Tibial artery (tissue), 4 donors: ENCODE measurements around the gene LRP1B.
"Not testable (repeated sequence)": the region's sequence is repeated elsewhere in the genome, so short reads cannot be mapped to it uniquely, and the experiment has no call there.

Source experiments
- DNase-seq, 2 donors: peaks; one replicate each; pipeline ENCODE4 v3.0.0-alpha.2; 2019
- H3K27ac ChIP-seq, 2 donors: fragments of 200-600 bp; sonication (generic) in 1 of 2; 1 replicate in 1 of 2; 2 replicates in 1 of 2; pipeline ENCODE4 v1.5.1; 2018 to 2019; ENCODE audit warnings: mild to moderate bottlenecking in 1 of 2
- H3K27me3 ChIP-seq, 2 donors: fragments of 200-600 bp; sonication (generic) in 1 of 2; one replicate each; pipeline versions ENCODE4 v1.5.1 to v1.6.0; 2016 to 2019
- H3K36me3 ChIP-seq, 3 donors: fragments of 200-600 bp; sonication (generic) in 2 of 3; one replicate each; pipeline ENCODE4 v1.5.1; 2016 to 2019; ENCODE audit warnings: mild to moderate bottlenecking in 2 of 3
- H3K4me1 ChIP-seq, 4 donors: fragments of 200-600 bp; sonication (generic) in 2 of 4; 1 replicate in 3 of 4; 2 replicates in 1 of 4; pipeline ENCODE4 v1.5.1; 2016 to 2019
- H3K4me3 ChIP-seq, 2 donors: fragments of 200-600 bp; sonication (generic) in 1 of 2; 1 replicate in 1 of 2; 2 replicates in 1 of 2; pipeline ENCODE4 v1.5.1; 2018 to 2019; ENCODE audit warnings: mild to moderate bottlenecking in 2 of 2
- H3K9me3 ChIP-seq, 3 donors: fragments of 200-600 bp; sonication (generic) in 1 of 3; one replicate each; pipeline ENCODE4 v1.5.1; 2016 to 2019
- CTCF ChIP-seq, 2 experiments: fragments of 200-600 bp in 1 of 2; fragments of 450-650 bp in 1 of 2; IDR thresholded peaks; one replicate each; pipeline ENCODE4 v1.5.1; 2017 to 2019; ENCODE audit warnings: antibody characterized with exemption in 2 of 2, mild to moderate bottlenecking in 1 of 2, moderate library complexity in 1 of 2
- intact Hi-C: fragments of 100-400 bp; cut with DNase I; formaldehyde crosslinking; loops from one replicate; pipeline ENCODE4 v1.15.0; 2023; ENCODE audit warnings: low total_unique reads

LRP1B gene

GRCh38 chr2:142095647-142096046 is 35.2 kb downstream of the LRP1B start:
- Histone ChIP-seq H3K9me3 (no peaks in the 10 kb centered on the region), H3K27me3 (no peaks in the 10 kb centered on the region), H3K27ac (no peak overlapping the region), H3K36me3 (no peaks in the 10 kb centered on the region), H3K4me3 (no peak overlapping the region), H3K4me1 (no peaks in the 10 kb centered on the region)
- intact Hi-C loops, result no loop called here
- no peak for TF ChIP-seq CTCF (IDR thresholded peaks at IDR 0.05)
- no peak for DNase-seq

GRCh38 chr2:142094233-142094632 is 36.6 kb downstream of the LRP1B start:
- TF ChIP-seq CTCF (IDR thresholded peaks at IDR 0.05), result no peak
- Histone ChIP-seq H3K27ac (no peak overlapping the region), H3K4me3 (no peak overlapping the region), H3K36me3 (no peaks in the 10 kb centered on the region), H3K27me3 (no peaks in the 10 kb centered on the region), H3K9me3 (no peaks in the 10 kb centered on the region), H3K4me1 (no peaks in the 10 kb centered on the region)
- intact Hi-C loops, result no loop called here
- no peak for DNase-seq

- intact Hi-C loops, result no loop called here
- no peak for TF ChIP-seq CTCF (IDR thresholded peaks at IDR 0.05)
Observed at GRCh38 chr2:142088058-142088568, 42.7 kb downstream of the LRP1B start.

GRCh38 chr2:142087585-142087984 is 43.2 kb downstream of the LRP1B start:
- H3K27ac ChIP-seq, H3K4me1 ChIP-seq, DNase-seq, H3K36me3 ChIP-seq, H3K9me3 ChIP-seq, H3K27me3 ChIP-seq, H3K4me3 ChIP-seq, intact Hi-C loops: not testable (repeated sequence)

More at GRCh38 chr2:142088058-142088568, 42.7 kb downstream of the LRP1B start:
- Histone ChIP-seq H3K36me3 (no peaks in the 10 kb centered on the region), H3K27ac (no peak overlapping the region), H3K4me1 (no peaks in the 10 kb centered on the region), H3K9me3 (no peaks in the 10 kb centered on the region), H3K27me3 (no peaks in the 10 kb centered on the region), H3K4me3 (no peak overlapping the region)
- no peak for DNase-seq

GRCh38 chr2:142082368-142082767 is 48.4 kb downstream of the LRP1B start:
- TF ChIP-seq CTCF (IDR thresholded peaks at IDR 0.05), result no peak
- intact Hi-C loops, result no loop called here
- DNase-seq, result no peak
- Histone ChIP-seq H3K9me3 (no peaks in the 10 kb centered on the region), H3K4me1 (no peaks in the 10 kb centered on the region), H3K4me3 (no peak overlapping the region), H3K27me3 (no peaks in the 10 kb centered on the region), H3K27ac (no peak overlapping the region), H3K36me3 (no peaks in the 10 kb centered on the region)

- TF ChIP-seq CTCF (IDR thresholded peaks at IDR 0.05), result no peak
Observed at GRCh38 chr2:142076317-142076716, 54.5 kb downstream of the LRP1B start.

More at GRCh38 chr2:142076317-142076716, 54.5 kb downstream of the LRP1B start:
- Histone ChIP-seq H3K9me3 (no peaks in the 10 kb centered on the region), H3K36me3 (no peaks in the 10 kb centered on the region), H3K27me3 (no peaks in the 10 kb centered on the region), H3K27ac (no peak overlapping the region), H3K4me3 (no peak overlapping the region), H3K4me1 (no peaks in the 10 kb centered on the region)
- no peak for DNase-seq
- intact Hi-C loops, result no loop called here
